ENCODE measurements around the gene KLHL3.

The KLHL3 gene

GRCh38 chr5:137605411-137605810, 130.5 kb downstream of the KLHL3 start:
- DNase-seq: peak; percentile 25

- DNase-seq: peak; percentile 9
Measured at GRCh38 chr5:137604348-137605095, 131.4 kb downstream of the KLHL3 start.

GRCh38 chr5:137603891-137604290, 132.0 kb downstream of the KLHL3 start:
- DNase-seq: no peak

- no peak for DNase-seq
Measured at GRCh38 chr5:137603356-137603755, 132.5 kb downstream of the KLHL3 start.

GRCh38 chr5:137602721-137603273, 133.1 kb downstream of the KLHL3 start:
- DNase-seq: no peak

- no peak for DNase-seq
Measured at GRCh38 chr5:137600721-137601360, 135.0 kb downstream of the KLHL3 start.

GRCh38 chr5:137599457-137599856, 136.4 kb downstream of the KLHL3 start:
- DNase-seq: no peak

GRCh38 chr5:137598399-137598798, 137.5 kb downstream of the KLHL3 start:
- DNase-seq: no peak

- no peak for DNase-seq
Measured at GRCh38 chr5:137596941-137597340, 138.9 kb downstream of the KLHL3 start.

GRCh38 chr5:137595396-137596079, 140.4 kb downstream of the KLHL3 start:
- DNase-seq: no peak

GRCh38 chr5:137594717-137595116, 141.2 kb downstream of the KLHL3 start:
- DNase-seq: no peak

- DNase-seq: no peak
Measured at GRCh38 chr5:137592317-137592716, 143.6 kb downstream of the KLHL3 start.

- DNase-seq: no peak
Measured at GRCh38 chr5:137589185-137589584, 146.7 kb downstream of the KLHL3 start.

GRCh38 chr5:137587919-137588318, 148.0 kb downstream of the KLHL3 start:
- no peak for DNase-seq

- DNase-seq: no peak
Measured at GRCh38 chr5:137584262-137584661, 151.6 kb downstream of the KLHL3 start.

- no peak for DNase-seq
Measured at GRCh38 chr5:137583129-137583528, 152.8 kb downstream of the KLHL3 start.

- DNase-seq: no peak
Measured at GRCh38 chr5:137582218-137582617, 153.7 kb downstream of the KLHL3 start.

- DNase-seq: no peak
Measured at GRCh38 chr5:137581776-137582175, 154.1 kb downstream of the KLHL3 start.

GRCh38 chr5:137580030-137580429, 155.9 kb downstream of the KLHL3 start:
- no peak for DNase-seq

- no peak for DNase-seq
Measured at GRCh38 chr5:137575847-137576246, 160.0 kb downstream of the KLHL3 start.

- DNase-seq: no peak
Measured at GRCh38 chr5:137575211-137575610, 160.7 kb downstream of the KLHL3 start.

GRCh38 chr5:137573376-137573775, 162.5 kb downstream of the KLHL3 start:
- DNase-seq: no peak

GRCh38 chr5:137572042-137572695, 163.7 kb downstream of the KLHL3 start:
- DNase-seq: no peak

All from NCI-H774 (cell line).